ENCODE measurements around the gene HDGF. TPM values are rescaled to one million over a fixed set of nuclear protein-coding genes. Genes with fewer than 3 reads are reported as not detected.
A peak's percentile ranks its signal among the peaks of the same experiment; 100 is the strongest.

HDGF gene
- total and polyA plus RNA-seq, 9 of the 15 experiments (the other 6 are each of a cell fraction or from before 2014, with no cell fraction given) = 38.8 to 601 (median 400) TPM

GRCh38 chr1:156693848-156694689 lies 57.4 kb downstream of the HDGF start (continued):
- no peak for TF ChIP-seq ZNF785 (CRISPR knock-in tag; IDR thresholded peaks at IDR 0.05)
- no peak for TF ChIP-seq ZNF507 (tag; conservative IDR thresholded peaks at IDR 0.05)
- no peak for TF ChIP-seq ZSCAN32 (CRISPR knock-in tag; IDR thresholded peaks at IDR 0.05)
- no peak for TF ChIP-seq ETV5 (CRISPR knock-in tag; IDR thresholded peaks at IDR 0.05; ENCODE audit: low read depth)
- no peak for TF ChIP-seq XRCC4 (IDR thresholded peaks at IDR 0.05; ENCODE audit: extremely low read depth, insufficient read depth, insufficient read length)
- TF ChIP-seq PML (IDR thresholded peaks at IDR 0.05; ENCODE audit: low read length) = peak; percentile 24; the same call in 1 of the 2 replicates
- TF ChIP-seq, protein P1, sequence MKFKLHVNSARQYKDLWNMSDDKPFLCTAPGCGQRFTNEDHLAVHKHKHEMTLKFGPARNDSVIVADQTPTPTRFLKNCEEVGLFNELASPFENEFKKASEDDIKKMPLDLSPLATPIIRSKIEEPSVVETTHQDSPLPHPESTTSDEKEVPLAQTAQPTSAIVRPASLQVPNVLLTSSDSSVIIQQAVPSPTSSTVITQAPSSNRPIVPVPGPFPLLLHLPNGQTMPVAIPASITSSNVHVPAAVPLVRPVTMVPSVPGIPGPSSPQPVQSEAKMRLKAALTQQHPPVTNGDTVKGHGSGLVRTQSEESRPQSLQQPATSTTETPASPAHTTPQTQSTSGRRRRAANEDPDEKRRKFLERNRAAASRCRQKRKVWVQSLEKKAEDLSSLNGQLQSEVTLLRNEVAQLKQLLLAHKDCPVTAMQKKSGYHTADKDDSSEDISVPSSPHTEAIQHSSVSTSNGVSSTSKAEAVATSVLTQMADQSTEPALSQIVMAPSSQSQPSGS (CRISPR knock-in tag; IDR thresholded peaks at IDR 0.05) = no peak
- TF ChIP-seq KAT7 (CRISPR knock-in tag; IDR thresholded peaks at IDR 0.05; ENCODE audit: borderline replicate concordance) = peak; percentile 86; the same call in 1 of the 2 replicates
- no peak for TF ChIP-seq THAP7 (CRISPR knock-in tag; IDR thresholded peaks at IDR 0.05)
- TF ChIP-seq TARDBP (IDR thresholded peaks at IDR 0.05) = no peak
- TF ChIP-seq DDX20 (tag; IDR thresholded peaks at IDR 0.05; ENCODE audit: low read depth) = no peak
- TF ChIP-seq HDAC1 (IDR thresholded peaks at IDR 0.05) = no peak
- TF ChIP-seq IFI16 (CRISPR knock-in tag; IDR thresholded peaks at IDR 0.05) = peak; percentile 42; the same call in 1 of the 2 replicates
- no peak for TF ChIP-seq MTA2 (IDR thresholded peaks at IDR 0.05; ENCODE audit: low read depth)
- TF ChIP-seq, protein P2, sequence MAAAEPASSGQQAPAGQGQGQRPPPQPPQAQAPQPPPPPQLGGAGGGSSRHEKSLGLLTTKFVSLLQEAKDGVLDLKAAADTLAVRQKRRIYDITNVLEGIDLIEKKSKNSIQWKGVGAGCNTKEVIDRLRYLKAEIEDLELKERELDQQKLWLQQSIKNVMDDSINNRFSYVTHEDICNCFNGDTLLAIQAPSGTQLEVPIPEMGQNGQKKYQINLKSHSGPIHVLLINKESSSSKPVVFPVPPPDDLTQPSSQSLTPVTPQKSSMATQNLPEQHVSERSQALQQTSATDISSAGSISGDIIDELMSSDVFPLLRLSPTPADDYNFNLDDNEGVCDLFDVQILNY (CRISPR knock-in tag; IDR thresholded peaks at IDR 0.05) = no peak
- TF ChIP-seq, protein P3, sequence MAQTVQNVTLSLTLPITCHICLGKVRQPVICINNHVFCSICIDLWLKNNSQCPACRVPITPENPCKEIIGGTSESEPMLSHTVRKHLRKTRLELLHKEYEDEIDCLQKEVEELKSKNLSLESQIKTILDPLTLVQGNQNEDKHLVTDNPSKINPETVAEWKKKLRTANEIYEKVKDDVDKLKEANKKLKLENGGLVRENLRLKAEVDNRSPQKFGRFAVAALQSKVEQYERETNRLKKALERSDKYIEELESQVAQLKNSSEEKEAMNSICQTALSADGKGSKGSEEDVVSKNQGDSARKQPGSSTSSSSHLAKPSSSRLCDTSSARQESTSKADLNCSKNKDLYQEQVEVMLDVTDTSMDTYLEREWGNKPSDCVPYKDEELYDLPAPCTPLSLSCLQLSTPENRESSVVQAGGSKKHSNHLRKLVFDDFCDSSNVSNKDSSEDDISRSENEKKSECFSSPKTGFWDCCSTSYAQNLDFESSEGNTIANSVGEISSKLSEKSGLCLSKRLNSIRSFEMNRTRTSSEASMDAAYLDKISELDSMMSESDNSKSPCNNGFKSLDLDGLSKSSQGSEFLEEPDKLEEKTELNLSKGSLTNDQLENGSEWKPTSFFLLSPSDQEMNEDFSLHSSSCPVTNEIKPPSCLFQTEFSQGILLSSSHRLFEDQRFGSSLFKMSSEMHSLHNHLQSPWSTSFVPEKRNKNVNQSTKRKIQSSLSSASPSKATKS (CRISPR knock-in tag; IDR thresholded peaks at IDR 0.05) = no peak

All from K562 (cell line).